Loucy (cell line): ENCODE results near the gene SH3YL1.

Experiments used
- H2AFZ ChIP-seq: fragments of 200-600 bp; sonication (generic); 2 replicates; pipeline ENCODE4 v1.6.0; 2016; ENCODE audit warnings: antibody characterized with exemption, mild to moderate bottlenecking, low read length, moderate library complexity
- H3F3A ChIP-seq: fragments of 200-600 bp; 2 replicates; pipeline ENCODE4 v1.6.0; 2016; ENCODE audit warnings: antibody characterized with exemption, low read depth, mild to moderate bottlenecking
- H3K27me3 ChIP-seq: fragments of 200-600 bp; sonication (generic); 2 replicates; pipeline ENCODE4 v1.6.1; 2014; ENCODE audit warnings: low read length, mild to moderate bottlenecking; ENCODE audit not compliant: insufficient read depth, poor library complexity, severe bottlenecking
- H3K36me3 ChIP-seq: fragments of 200-600 bp; sonication (generic); 2 replicates; pipeline ENCODE4 v1.6.1; 2016; ENCODE audit warnings: low read length; ENCODE audit not compliant: insufficient read depth
- H3K4me1 ChIP-seq: fragments of 200-600 bp; sonication (generic); 2 replicates; pipeline ENCODE4 v1.5.1; 2014; ENCODE audit warnings: low read length, mild to moderate bottlenecking; ENCODE audit not compliant: insufficient read depth, poor library complexity, severe bottlenecking
- H3K4me2 ChIP-seq: fragments of 200-600 bp; sonication (generic); 2 replicates; pipeline ENCODE4 v1.6.0; 2014; ENCODE audit warnings: antibody characterized with exemption, low read length, low read depth, mild to moderate bottlenecking; ENCODE audit not compliant: poor library complexity, severe bottlenecking
- H3K4me3 ChIP-seq: fragments of 200-600 bp; sonication (generic); 2 replicates; pipeline ENCODE4 v1.5.1; 2014; ENCODE audit warnings: low read length, mild to moderate bottlenecking, mixed read lengths; ENCODE audit not compliant: poor library complexity, severe bottlenecking
- H3K79me2 ChIP-seq: fragments of 200-600 bp; sonication (generic); 2 replicates; pipeline ENCODE4 v1.6.1; 2014; ENCODE audit warnings: low read length; ENCODE audit not compliant: insufficient read depth
- H3K9ac ChIP-seq: fragments of 200-600 bp; sonication (generic); 2 replicates; pipeline ENCODE4 v1.6.0; 2014; ENCODE audit warnings: mild to moderate bottlenecking, low read depth, low read length, moderate library complexity; ENCODE audit not compliant: poor library complexity, severe bottlenecking
- H3K9me2 ChIP-seq: fragments of 200-600 bp; sonication (generic); replicated peaks from 2 replicates; pipeline ENCODE4 v1.6.1; 2016; ENCODE audit warnings: low read depth, low read length, mixed read lengths
- H3K9me3 ChIP-seq: fragments of 200-600 bp; sonication (generic); 2 replicates; pipeline ENCODE4 v1.6.1; 2014; ENCODE audit warnings: mild to moderate bottlenecking, antibody characterized with exemption, low read length, low read depth; ENCODE audit not compliant: insufficient read depth
- H4K20me1 ChIP-seq: fragments of 200-600 bp; sonication (generic); 2 replicates; pipeline ENCODE4 v1.6.0; 2014; ENCODE audit warnings: antibody characterized with exemption, low read length, mild to moderate bottlenecking; ENCODE audit not compliant: insufficient read depth, poor library complexity, severe bottlenecking
- CTCF ChIP-seq: fragments of 200-600 bp; sonication (generic); conservative IDR thresholded peaks from 2 replicates; pipeline ENCODE4 v1.5.1; 2014; ENCODE audit warnings: mild to moderate bottlenecking, antibody characterized with exemption, low read length
- EZH2phosphoT487 ChIP-seq: fragments of 200-600 bp; IDR thresholded peaks from 2 replicates; pipeline ENCODE4 v1.6.1; 2018; ENCODE audit warnings: antibody characterized with exemption, mild to moderate bottlenecking, moderate library complexity, borderline replicate concordance

SH3YL1 gene

GRCh38 chr2:309148-309953 is 45.5 kb upstream of the SH3YL1 start:
- H3K4me2 ChIP-seq: no peak overlapping the region
- H3K4me3 ChIP-seq: no peak overlapping the region
- H3K79me2 ChIP-seq: no peaks in the 10 kb centered on the region
- no peaks in the 10 kb centered on the region for H3K27me3 ChIP-seq
- TF ChIP-seq CTCF: no peak
- TF ChIP-seq EZH2phosphoT487: no peak
- H3K9ac ChIP-seq: no peak overlapping the region
- no peaks in the 10 kb centered on the region for H3K4me1 ChIP-seq
- no peaks in the 10 kb centered on the region for H3K9me2 ChIP-seq
- no peaks in the 10 kb centered on the region for H3K9me3 ChIP-seq
- H2AFZ ChIP-seq: no peak overlapping the region
- no peaks in the 10 kb centered on the region for H4K20me1 ChIP-seq
- no peaks in the 10 kb centered on the region for H3K36me3 ChIP-seq
- no peaks in the 10 kb centered on the region for H3F3A ChIP-seq

GRCh38 chr2:305366-305765 is 41.5 kb upstream of the SH3YL1 start:
- H3F3A ChIP-seq: no peaks in the 10 kb centered on the region
- H2AFZ ChIP-seq: no peak overlapping the region
- H3K79me2 ChIP-seq: no peaks in the 10 kb centered on the region

GRCh38 chr2:296354-296753 is 32.5 kb upstream of the SH3YL1 start:
- Histone ChIP-seq H4K20me1 (no peaks in the 10 kb centered on the region), H3K79me2 (no peaks in the 10 kb centered on the region), H3K4me3 (no peak overlapping the region)

More at GRCh38 chr2:305366-305765, 41.5 kb upstream of the SH3YL1 start:
- Histone ChIP-seq H3K9me2 (no peaks in the 10 kb centered on the region), H4K20me1 (no peaks in the 10 kb centered on the region), H3K36me3 (no peaks in the 10 kb centered on the region), H3K4me3 (no peak overlapping the region), H3K4me2 (no peak overlapping the region), H3K27me3 (no peaks in the 10 kb centered on the region), H3K9ac (no peak overlapping the region), H3K9me3 (no peaks in the 10 kb centered on the region), H3K4me1 (no peaks in the 10 kb centered on the region)
- TF ChIP-seq CTCF (no peak), EZH2phosphoT487 (no peak)

More at GRCh38 chr2:296354-296753, 32.5 kb upstream of the SH3YL1 start:
- no peak overlapping the region for H2AFZ ChIP-seq
- no peaks in the 10 kb centered on the region for H3K36me3 ChIP-seq
- no peak overlapping the region for H3K4me2 ChIP-seq
- TF ChIP-seq CTCF: no peak
- no peak for TF ChIP-seq EZH2phosphoT487
- no peaks in the 10 kb centered on the region for H3K27me3 ChIP-seq
- no peaks in the 10 kb centered on the region for H3K9me2 ChIP-seq
- H3K4me1 ChIP-seq: no peaks in the 10 kb centered on the region
- H3F3A ChIP-seq: no peaks in the 10 kb centered on the region
- H3K9me3 ChIP-seq: no peaks in the 10 kb centered on the region
- H3K9ac ChIP-seq: no peak overlapping the region
